H1 (cell line): ENCODE data around the gene RAB43. TPM values are rescaled to one million over a fixed set of nuclear protein-coding genes. Genes with fewer than 3 reads are reported as not detected.

Source experiments
- ASH2L ChIP-seq: fragments of 200-600, 300-600 bp; sonication (generic); IDR thresholded peaks from one replicate; pipeline ENCODE4 v1.7.1; 2017; ENCODE audit warnings: low read length
- E2F6 ChIP-seq: IDR thresholded peaks from 2 replicates; pipeline ENCODE4 v1.6.1; 2012; ENCODE audit warnings: inconsistent platforms
- EZH2 ChIP-seq: fragments of 200-600 bp; sonication (generic); IDR thresholded peaks from 2 replicates; pipeline ENCODE4 v1.7.1; 2012; ENCODE audit warnings: low read depth, mild to moderate bottlenecking, moderate library complexity, low read length, inconsistent platforms; ENCODE audit not compliant: severe bottlenecking
- RNF2 ChIP-seq: fragments of 200-900, 300-1000 bp; sonication (generic); IDR thresholded peaks from 2 replicates; pipeline ENCODE4 v1.7.1; 2016; ENCODE audit warnings: borderline replicate concordance, low read depth, mild to moderate bottlenecking, antibody characterized with exemption, low read length; ENCODE audit not compliant: poor library complexity, severe bottlenecking; ENCODE audit errors: missing control alignments
- SRF ChIP-seq: IDR thresholded peaks from 2 replicates; pipeline ENCODE4 v1.6.1; 2011; ENCODE audit warnings: mild to moderate bottlenecking, low read depth, low read length, moderate library complexity
- TAF1 ChIP-seq: IDR thresholded peaks from 2 replicates; pipeline ENCODE4 v1.6.1; 2011; ENCODE audit warnings: mild to moderate bottlenecking, low read depth, low read length
- ZNF274 ChIP-seq: IDR thresholded peaks from 2 replicates; pipeline ENCODE4 v1.7.0; 2012; ENCODE audit warnings: low read length, borderline replicate concordance; ENCODE audit errors: extremely low read depth
- polyA plus RNA-seq, 7 experiments: library from polyadenylated mRNA; depleted of rRNA in 3 of 7; stranded (reverse) in 5 of 7; unstranded in 2 of 7; fragments of >200 nt in 5 of 7; fragments of 200-250 nt in 2 of 7; gene quantifications; 1 replicate in 5 of 7; 2 replicates in 1 of 7; 4 replicates in 1 of 7; pipeline versions ENCODE4 v1.2.1 to v1.2.3, GENCODE V29; 2011 to 2013; ENCODE audit warnings: missing spikeins in 2 of 7, mixed read lengths in 2 of 7
- total RNA-seq: library from RNA; stranded (reverse); fragmentation: NEBNext Ultra II Directional; extraction: Animal tissue kit (Norgen Biotek cat#: 25700); gene quantifications from 2 replicates; pipeline ENCODE4 v1.2.1, GENCODE V29; 2021
- TF ChIP-seq, protein P1 (sequence below): fragments of 300-600 bp; sonication (generic); IDR thresholded peaks from 2 replicates; pipeline ENCODE4 v1.7.1; 2012; ENCODE audit warnings: low read length, moderate library complexity, mild to moderate bottlenecking, inconsistent platforms; ENCODE audit not compliant: insufficient replicate concordance
- TF ChIP-seq, protein P2 (sequence below): IDR thresholded peaks from 2 replicates; pipeline ENCODE4 v1.6.1; 2012; ENCODE audit warnings: low read length, inconsistent platforms

Gene RAB43
- total and polyA plus RNA-seq, 2 of the 8 experiments (the other 6 are each of a cell fraction or from before 2014, with no cell fraction given), result 13.1 to 19.4 TPM

GRCh38 chr3:129105862-129106261, 15.7 kb downstream of the RAB43 start (continued):
- TF ChIP-seq, protein P1, sequence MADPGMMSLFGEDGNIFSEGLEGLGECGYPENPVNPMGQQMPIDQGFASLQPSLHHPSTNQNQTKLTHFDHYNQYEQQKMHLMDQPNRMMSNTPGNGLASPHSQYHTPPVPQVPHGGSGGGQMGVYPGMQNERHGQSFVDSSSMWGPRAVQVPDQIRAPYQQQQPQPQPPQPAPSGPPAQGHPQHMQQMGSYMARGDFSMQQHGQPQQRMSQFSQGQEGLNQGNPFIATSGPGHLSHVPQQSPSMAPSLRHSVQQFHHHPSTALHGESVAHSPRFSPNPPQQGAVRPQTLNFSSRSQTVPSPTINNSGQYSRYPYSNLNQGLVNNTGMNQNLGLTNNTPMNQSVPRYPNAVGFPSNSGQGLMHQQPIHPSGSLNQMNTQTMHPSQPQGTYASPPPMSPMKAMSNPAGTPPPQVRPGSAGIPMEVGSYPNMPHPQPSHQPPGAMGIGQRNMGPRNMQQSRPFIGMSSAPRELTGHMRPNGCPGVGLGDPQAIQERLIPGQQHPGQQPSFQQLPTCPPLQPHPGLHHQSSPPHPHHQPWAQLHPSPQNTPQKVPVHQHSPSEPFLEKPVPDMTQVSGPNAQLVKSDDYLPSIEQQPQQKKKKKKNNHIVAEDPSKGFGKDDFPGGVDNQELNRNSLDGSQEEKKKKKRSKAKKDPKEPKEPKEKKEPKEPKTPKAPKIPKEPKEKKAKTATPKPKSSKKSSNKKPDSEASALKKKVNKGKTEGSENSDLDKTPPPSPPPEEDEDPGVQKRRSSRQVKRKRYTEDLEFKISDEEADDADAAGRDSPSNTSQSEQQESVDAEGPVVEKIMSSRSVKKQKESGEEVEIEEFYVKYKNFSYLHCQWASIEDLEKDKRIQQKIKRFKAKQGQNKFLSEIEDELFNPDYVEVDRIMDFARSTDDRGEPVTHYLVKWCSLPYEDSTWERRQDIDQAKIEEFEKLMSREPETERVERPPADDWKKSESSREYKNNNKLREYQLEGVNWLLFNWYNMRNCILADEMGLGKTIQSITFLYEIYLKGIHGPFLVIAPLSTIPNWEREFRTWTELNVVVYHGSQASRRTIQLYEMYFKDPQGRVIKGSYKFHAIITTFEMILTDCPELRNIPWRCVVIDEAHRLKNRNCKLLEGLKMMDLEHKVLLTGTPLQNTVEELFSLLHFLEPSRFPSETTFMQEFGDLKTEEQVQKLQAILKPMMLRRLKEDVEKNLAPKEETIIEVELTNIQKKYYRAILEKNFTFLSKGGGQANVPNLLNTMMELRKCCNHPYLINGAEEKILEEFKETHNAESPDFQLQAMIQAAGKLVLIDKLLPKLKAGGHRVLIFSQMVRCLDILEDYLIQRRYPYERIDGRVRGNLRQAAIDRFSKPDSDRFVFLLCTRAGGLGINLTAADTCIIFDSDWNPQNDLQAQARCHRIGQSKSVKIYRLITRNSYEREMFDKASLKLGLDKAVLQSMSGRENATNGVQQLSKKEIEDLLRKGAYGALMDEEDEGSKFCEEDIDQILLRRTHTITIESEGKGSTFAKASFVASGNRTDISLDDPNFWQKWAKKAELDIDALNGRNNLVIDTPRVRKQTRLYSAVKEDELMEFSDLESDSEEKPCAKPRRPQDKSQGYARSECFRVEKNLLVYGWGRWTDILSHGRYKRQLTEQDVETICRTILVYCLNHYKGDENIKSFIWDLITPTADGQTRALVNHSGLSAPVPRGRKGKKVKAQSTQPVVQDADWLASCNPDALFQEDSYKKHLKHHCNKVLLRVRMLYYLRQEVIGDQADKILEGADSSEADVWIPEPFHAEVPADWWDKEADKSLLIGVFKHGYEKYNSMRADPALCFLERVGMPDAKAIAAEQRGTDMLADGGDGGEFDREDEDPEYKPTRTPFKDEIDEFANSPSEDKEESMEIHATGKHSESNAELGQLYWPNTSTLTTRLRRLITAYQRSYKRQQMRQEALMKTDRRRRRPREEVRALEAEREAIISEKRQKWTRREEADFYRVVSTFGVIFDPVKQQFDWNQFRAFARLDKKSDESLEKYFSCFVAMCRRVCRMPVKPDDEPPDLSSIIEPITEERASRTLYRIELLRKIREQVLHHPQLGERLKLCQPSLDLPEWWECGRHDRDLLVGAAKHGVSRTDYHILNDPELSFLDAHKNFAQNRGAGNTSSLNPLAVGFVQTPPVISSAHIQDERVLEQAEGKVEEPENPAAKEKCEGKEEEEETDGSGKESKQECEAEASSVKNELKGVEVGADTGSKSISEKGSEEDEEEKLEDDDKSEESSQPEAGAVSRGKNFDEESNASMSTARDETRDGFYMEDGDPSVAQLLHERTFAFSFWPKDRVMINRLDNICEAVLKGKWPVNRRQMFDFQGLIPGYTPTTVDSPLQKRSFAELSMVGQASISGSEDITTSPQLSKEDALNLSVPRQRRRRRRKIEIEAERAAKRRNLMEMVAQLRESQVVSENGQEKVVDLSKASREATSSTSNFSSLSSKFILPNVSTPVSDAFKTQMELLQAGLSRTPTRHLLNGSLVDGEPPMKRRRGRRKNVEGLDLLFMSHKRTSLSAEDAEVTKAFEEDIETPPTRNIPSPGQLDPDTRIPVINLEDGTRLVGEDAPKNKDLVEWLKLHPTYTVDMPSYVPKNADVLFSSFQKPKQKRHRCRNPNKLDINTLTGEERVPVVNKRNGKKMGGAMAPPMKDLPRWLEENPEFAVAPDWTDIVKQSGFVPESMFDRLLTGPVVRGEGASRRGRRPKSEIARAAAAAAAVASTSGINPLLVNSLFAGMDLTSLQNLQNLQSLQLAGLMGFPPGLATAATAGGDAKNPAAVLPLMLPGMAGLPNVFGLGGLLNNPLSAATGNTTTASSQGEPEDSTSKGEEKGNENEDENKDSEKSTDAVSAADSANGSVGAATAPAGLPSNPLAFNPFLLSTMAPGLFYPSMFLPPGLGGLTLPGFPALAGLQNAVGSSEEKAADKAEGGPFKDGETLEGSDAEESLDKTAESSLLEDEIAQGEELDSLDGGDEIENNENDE, result no peak
- TF ChIP-seq E2F6 (no peak), ASH2L (no peak), TAF1 (no peak), ZNF274 (no peak), RNF2 (no peak), SRF (no peak), EZH2 (no peak)
- TF ChIP-seq, protein P2, sequence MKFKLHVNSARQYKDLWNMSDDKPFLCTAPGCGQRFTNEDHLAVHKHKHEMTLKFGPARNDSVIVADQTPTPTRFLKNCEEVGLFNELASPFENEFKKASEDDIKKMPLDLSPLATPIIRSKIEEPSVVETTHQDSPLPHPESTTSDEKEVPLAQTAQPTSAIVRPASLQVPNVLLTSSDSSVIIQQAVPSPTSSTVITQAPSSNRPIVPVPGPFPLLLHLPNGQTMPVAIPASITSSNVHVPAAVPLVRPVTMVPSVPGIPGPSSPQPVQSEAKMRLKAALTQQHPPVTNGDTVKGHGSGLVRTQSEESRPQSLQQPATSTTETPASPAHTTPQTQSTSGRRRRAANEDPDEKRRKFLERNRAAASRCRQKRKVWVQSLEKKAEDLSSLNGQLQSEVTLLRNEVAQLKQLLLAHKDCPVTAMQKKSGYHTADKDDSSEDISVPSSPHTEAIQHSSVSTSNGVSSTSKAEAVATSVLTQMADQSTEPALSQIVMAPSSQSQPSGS, result no peak
